NCI-H82 treated with DMSO at 0.1 percent for 48 hours (cell line): ENCODE data around the gene MAN2B2.
"Not testable (repeated sequence)": the region's sequence is repeated elsewhere in the genome, so short reads cannot be mapped to it uniquely, and the experiment has no call there.

ENCODE experiments used
- DNase-seq: peaks from one replicate; lab custom pipeline; 2025; ENCODE audit not compliant: unreplicated experiment; lab: John Stamatoyannopoulos, UW

Gene MAN2B2

GRCh38 chr4:6640292-6641163 lies 65.5 kb downstream of the MAN2B2 start, which contains the start of gene MRFAP1:
Gene MRFAP1 (plus strand): TSS chr4:6640685. CDS start chr4:6640863, 178 bp downstream.
- peak; percentile 74 for DNase-seq

GRCh38 chr4:6641164-6641970 lies 66.4 kb downstream of the MAN2B2 start:
- no peak for DNase-seq

GRCh38 chr4:6641971-6642320 lies 67.0 kb downstream of the MAN2B2 start:
- no peak for DNase-seq

- DNase-seq: no peak
These were observed 68.3 kb downstream of the MAN2B2 start for GRCh38 chr4:6643141-6643847.

GRCh38 chr4:6644792-6645530 lies 70.0 kb downstream of the MAN2B2 start:
- no peak for DNase-seq

GRCh38 chr4:6647169-6647568 lies 72.2 kb downstream of the MAN2B2 start:
- no peak for DNase-seq

- DNase-seq: no peak
These were observed 72.7 kb downstream of the MAN2B2 start for GRCh38 chr4:6647582-6648230.

- no peak for DNase-seq
These were observed 74.2 kb downstream of the MAN2B2 start for GRCh38 chr4:6649216-6649615.

GRCh38 chr4:6654211-6654610 lies 79.2 kb downstream of the MAN2B2 start:
- DNase-seq: not testable (repeated sequence)

- DNase-seq: not testable (repeated sequence)
These were observed 80.3 kb downstream of the MAN2B2 start for GRCh38 chr4:6655291-6655690.

- DNase-seq: no peak
These were observed 80.9 kb downstream of the MAN2B2 start for GRCh38 chr4:6655924-6656323.

GRCh38 chr4:6657242-6658208 lies 82.5 kb downstream of the MAN2B2 start:
- DNase-seq: no peak

- DNase-seq: no peak
These were observed 83.2 kb downstream of the MAN2B2 start for GRCh38 chr4:6658209-6658595.

- no peak for DNase-seq
These were observed 83.6 kb downstream of the MAN2B2 start for GRCh38 chr4:6658597-6659075.

GRCh38 chr4:6659897-6660296 lies 84.9 kb downstream of the MAN2B2 start:
- no peak for DNase-seq

- no peak for DNase-seq
These were observed 85.4 kb downstream of the MAN2B2 start for GRCh38 chr4:6660430-6660829.

GRCh38 chr4:6662591-6662990 lies 87.6 kb downstream of the MAN2B2 start:
- DNase-seq: no peak

GRCh38 chr4:6663596-6664393 lies 88.8 kb downstream of the MAN2B2 start:
- no peak for DNase-seq
